Esophagus muscularis mucosa (tissue), 4 donors: ENCODE data around the gene RAB6A.

Experiments
- CTCF ChIP-seq, 3 experiments: fragments of 200-600 bp in 2 of 3; fragments of 450-650 bp in 1 of 3; sonication (generic) in 2 of 3; IDR thresholded peaks; one replicate each; pipeline ENCODE4 v1.5.1; 2017 to 2019; ENCODE audit warnings: antibody characterized with exemption in 3 of 3, mild to moderate bottlenecking in 2 of 3, moderate library complexity in 1 of 3
- EP300 ChIP-seq: sonication (generic); formaldehyde crosslinking; IDR thresholded peaks from one replicate; pipeline ENCODE4 v1.6.1; 2017; ENCODE audit warnings: antibody characterized with exemption
- POLR2A ChIP-seq: fragments of 450-650 bp; IDR thresholded peaks from one replicate; pipeline ENCODE4 v1.6.1; 2017; ENCODE audit warnings: antibody characterized with exemption, moderate library complexity, mild to moderate bottlenecking, low read depth
- POLR2AphosphoS5 ChIP-seq, 2 donors: sonication (generic); formaldehyde crosslinking; IDR thresholded peaks; one replicate each; pipeline ENCODE4 v1.6.1; 2017; ENCODE audit warnings: antibody characterized with exemption in 2 of 2

- no peak for TF ChIP-seq CTCF (IDR thresholded peaks at IDR 0.05)
- TF ChIP-seq POLR2A, result no peak
- no peak for TF ChIP-seq POLR2AphosphoS5 (IDR thresholded peaks at IDR 0.05)
- no peak for TF ChIP-seq EP300
These were observed 11.8 kb downstream of the RAB6A start for GRCh38 chr11:73749118-73749517.
